Activated naive CD4-positive, alpha-beta T cell treated with anti-CD3 and anti-CD28 coated beads, Interleukin-2, amount 50 U/mL, for 16 hours (primary cell): ENCODE results near the gene PDE1A.

ENCODE experiments used
- DNase-seq: peaks from one replicate; pipeline ENCODE4 v3.0.0-alpha.2; 2020

PDE1A gene

GRCh38 chr2:182261860-182262387, 164.9 kb downstream of the PDE1A start:
- no peak for DNase-seq

DNA sequence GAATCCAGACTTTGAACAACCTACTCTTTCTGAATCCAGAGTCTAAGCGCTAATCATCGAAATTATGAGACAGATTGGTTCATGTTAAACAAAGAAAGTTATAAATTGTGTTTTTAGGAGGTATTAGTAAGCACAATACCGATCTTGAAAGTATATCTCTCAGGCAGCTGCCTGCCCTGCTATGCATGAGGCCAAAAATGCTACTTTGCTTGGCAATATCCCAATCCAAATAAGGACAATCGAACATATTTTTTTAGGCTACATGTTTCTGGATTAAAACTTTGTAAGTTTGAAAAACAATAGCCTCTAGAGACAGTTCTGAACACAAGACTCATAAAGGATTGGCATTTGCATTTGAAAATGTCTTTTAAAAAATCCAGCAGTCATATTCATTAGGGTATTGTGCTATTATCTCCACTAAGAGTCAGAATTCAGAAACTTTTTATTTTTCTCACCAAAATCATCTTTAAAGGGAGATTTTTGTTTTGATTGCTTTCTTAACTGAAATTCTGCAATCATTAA, 167.1 kb downstream of the PDE1A start:
- DNase-seq, result no peak

DNA sequence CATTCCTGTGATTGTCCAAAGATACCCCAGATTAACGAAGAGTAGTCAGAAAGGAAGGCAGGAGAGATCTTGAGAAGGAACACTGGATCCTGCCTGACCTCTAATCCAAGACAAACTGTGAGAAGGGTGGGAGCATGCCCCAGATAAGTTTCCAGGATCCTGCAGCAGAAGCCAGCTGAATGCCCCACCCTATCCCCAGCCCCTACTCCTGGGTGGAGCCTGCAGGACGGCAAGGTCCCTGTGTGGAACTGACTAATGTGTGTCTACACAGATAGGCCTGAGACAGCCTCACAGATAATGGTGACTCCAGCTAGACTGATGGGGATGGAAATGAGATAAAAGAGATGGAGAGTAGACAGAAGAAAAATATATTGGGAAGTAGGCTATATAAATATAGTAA, 174.3 kb downstream of the PDE1A start:
- DNase-seq, result no peak

- no peak for DNase-seq
Measured at GRCh38 chr2:182248898-182249297, 177.9 kb downstream of the PDE1A start.

DNA sequence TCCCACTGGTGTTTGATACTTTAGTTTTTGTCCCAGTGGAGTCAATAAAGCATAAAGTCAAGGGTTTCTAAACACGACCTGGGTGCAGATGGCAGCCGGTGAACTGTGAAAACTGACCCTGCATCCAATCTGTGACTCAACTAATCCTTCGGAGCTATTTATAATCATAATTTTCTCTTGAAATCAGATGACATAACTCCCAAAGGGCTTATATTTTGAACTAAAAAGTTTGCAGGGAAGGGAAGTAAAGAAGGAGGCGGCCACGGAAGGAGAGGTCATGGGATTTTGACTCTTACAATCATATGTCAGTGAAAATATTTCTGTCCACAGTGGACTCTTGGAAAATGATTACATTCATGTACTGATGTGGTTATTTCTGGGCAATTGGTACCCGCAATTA, 178.5 kb downstream of the PDE1A start:
- DNase-seq, result no peak

- DNase-seq, result no peak
Measured at GRCh38 chr2:182247831-182248230, 179.0 kb downstream of the PDE1A start.

DNA sequence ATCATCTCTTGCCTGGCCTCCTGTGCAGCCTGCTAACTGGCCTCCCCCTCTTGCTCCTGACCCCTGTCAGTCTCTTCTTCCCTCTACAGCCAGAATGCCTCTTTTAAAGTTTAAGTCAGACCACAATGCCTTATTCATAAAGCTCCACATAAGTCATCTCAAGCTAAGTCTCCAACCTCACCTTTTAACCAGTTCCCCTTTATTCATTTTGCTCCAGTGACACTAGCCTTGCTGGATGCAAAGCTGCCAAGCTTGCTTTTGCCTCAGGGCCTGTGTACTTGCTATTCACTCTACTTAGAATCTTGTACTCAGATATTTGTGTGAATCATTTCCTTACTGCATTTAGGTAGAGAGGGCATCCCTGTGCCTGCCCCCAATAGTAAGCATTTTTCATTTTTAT, 180.9 kb downstream of the PDE1A start:
- DNase-seq, result no peak

- no peak for DNase-seq
Measured at GRCh38 chr2:182242609-182243008, 184.2 kb downstream of the PDE1A start.

GRCh38 chr2:182241936-182242335, 184.9 kb downstream of the PDE1A start:
- DNase-seq, result no peak

DNA sequence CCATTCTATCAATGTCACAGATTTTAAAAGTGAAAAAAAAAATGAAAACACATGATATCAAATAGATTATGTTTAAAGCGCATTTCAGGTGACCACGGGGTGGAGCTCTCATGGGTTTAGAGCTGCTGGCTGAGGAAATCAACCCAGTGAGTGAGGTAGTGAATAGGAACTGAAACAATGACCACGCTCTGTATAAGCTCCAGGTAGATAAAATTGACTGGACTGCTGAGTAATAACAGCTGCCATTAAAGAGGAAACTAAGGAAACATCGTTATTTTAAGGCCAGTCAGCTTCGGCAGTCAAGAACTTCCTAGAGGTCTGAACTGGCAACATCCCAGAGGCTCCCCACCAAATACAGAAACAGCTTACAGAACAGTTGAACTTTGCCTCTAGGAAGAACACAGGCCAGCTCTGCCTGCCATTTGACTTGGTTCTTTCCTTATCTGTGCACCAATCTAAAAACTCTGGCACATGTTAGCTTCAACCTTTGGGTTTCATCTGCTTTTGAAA, 185.9 kb downstream of the PDE1A start:
- no peak for DNase-seq

GRCh38 chr2:182230561-182230960, 196.3 kb downstream of the PDE1A start:
- DNase-seq, result no peak

DNA sequence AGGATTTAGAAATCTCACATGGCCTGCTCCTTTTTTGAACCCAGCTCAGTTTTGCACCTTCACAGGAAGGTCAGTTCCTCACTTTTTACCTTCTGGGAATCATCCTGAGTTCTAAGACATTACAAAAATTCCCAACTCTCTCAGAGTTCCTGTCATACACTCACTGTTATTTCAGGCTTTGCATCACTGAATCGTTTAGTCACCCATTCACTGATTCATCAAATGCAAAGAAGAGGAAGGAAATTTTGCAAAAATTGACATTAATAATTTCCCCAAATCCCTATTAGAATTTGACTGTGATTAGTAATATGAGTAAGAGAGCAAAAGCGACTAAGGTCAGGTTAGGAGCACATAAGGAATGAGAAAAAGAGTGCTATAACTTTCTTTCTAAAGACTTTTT, 197.5 kb downstream of the PDE1A start:
- DNase-seq, result no peak

DNA sequence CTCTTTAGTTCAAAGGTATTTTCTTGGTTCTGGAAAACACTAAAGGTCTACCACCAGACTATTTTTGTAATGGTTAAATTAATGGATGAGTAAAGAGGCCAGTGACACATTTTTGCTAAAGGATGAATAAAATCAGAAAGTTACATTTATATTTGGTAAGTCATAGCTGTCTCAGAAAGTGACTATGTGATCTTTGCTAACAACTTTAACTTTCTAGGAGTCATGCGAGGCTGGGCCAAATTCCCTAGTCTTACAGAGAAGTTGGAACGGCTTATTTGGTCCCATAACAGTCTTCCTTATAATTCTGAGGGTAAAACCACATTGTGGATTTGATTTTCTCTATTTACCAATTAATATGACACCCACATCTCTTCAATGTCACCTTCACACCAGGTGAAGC, 198.1 kb downstream of the PDE1A start:
- DNase-seq, result no peak

GRCh38 chr2:182228073-182228473, 198.8 kb downstream of the PDE1A start:
- no peak for DNase-seq

- no peak for DNase-seq
Measured at GRCh38 chr2:182226807-182227206, 200.0 kb downstream of the PDE1A start.

DNA sequence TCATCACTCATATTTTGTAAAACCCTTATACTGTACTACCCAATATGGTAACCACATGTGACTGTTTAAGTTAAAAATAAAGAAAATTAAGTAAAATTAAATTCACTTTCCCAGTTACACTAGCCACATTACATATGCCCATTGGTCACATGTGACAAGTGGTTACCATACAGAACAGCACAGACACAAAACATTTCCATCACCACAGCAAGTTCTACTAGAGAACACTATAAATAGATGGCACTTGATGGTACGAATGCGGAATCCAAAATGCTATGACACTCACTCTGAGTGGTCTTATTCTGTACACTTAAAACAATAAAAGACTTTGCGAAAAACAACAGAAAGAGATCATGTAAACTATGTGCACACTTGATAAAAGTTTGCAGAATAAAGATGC, 202.2 kb downstream of the PDE1A start:
- DNase-seq, result no peak

DNA sequence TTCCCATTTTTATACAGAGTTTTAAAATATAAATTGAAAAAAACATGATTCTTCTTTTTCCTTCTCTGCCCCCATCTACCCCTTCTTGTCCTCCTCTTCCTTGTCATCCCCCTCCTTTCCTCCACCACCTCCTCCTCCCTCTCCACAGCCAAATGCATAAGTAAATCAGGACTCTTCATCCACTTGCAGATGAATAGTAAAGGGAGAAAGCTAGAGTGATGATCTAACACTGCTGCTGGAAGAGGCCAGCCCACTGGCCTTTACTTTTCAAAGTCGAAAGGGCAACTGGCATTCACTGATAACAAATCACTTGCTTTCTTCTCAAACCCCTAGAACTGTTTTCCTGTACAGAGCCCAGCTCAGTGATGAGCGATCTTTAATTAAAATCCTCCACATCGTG, 205.8 kb downstream of the PDE1A start:
- no peak for DNase-seq

DNA sequence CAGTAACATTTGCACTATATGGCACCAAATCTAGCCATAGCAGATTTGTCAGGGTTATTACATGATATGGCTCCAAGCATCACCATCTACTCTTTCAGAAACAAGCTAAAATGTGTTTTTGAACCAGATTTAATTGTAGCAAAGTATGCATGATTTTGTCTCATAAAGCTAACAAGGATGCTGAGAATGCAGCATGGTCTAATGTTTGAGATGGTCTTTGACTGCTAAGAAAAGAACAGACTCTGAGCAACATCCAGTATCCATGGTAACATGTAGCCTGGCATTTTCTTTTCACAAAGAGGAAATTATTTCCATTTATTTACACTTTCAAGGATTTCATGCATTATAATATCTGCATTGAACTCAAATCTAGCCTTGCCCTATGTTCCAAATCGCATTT, 206.5 kb downstream of the PDE1A start:
- no peak for DNase-seq

- DNase-seq, result no peak
Measured at GRCh38 chr2:182210669-182211068, 216.2 kb downstream of the PDE1A start.

- DNase-seq, result no peak
Measured at GRCh38 chr2:182208421-182208820, 218.4 kb downstream of the PDE1A start.

DNA sequence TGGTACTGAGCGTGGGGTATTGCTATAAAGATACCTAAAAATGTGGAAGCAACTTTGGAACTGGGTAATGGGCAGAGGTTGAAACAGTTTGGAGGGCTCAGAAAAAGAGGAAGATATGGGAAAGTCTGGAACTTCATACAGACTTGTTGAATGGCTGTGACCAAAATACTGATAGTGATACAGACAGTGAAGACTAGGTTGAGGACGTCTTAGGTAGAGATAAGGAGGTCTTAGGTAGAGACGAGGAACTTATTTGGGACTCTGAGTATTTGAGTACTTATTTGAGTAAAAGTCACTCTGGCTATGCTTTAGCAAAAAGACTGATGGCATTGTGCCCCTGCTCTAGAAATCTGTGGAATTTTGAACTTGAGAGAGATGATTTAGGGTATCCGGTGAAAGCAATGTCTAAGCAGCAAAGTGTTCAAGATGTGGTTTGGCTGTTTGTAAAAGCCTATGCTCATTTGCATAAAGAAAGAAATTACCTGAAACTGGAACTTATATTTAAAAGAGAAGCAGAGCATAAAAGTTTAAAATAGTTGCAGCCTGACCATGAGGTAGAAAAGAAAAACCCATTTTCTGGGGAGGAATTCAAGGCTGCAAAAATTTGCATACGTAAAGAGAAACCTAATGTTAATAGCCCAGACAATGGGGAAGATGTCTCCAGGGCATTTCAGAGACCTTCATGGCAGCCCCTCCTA, 219.6 kb downstream of the PDE1A start:
- DNase-seq, result no peak

- no peak for DNase-seq
Measured at GRCh38 chr2:182197529-182197928, 229.3 kb downstream of the PDE1A start.

DNA sequence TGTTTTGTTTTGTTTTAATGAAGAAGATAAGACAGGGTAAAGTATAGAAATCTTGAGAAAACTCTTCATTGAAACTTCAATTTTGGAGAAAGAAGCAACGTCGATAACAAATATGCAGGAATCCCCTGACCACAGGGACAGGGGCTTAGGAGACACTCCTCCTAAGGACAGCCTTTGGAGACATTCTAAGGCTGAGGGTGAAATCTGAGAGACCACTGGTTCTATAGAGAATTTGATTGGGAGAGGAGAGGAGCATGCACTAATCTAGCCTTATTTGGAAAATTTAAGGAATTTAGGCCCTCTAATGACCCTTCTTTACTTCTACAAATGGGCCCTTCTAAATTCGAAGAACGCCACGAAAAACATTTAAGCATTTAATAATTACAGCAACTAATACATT, 233.5 kb downstream of the PDE1A start:
- no peak for DNase-seq

DNA sequence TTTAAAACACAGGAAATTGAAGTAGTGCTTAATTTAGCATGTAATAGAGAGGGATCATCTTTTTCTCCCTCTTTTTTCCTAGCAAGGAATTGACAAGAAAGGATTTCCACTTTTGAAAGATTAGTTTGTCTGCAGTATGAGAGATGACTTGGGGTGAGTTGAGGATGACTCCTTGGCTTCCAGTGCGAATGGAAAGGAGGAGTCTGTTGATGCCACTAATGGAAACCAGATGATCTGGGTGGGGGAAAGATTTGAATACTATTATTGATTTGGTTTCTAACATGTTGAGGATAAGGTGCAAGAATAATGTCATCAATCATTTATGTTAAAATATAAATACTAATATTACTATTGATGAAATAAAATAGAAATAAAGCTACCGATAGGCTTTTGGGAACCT, 235.8 kb downstream of the PDE1A start:
- DNase-seq, result no peak

DNA sequence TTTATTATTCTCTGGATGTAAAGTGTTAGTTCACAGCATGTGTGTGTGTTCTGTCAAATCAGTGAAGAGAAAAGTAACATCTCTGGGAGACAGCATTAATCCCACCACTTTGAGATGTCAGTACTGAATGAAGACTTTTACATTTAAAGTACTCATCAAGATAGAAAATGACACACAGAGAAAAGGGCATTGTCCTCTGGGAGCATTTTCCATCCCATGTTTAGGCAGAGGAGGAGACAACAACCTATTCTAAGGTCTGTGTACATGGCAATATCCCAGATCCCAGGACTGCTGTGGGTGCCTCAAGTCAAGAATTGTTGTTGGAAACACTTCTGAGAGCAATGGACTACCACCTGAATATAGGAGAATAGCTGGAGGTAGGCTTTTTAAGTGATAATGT, 239.7 kb downstream of the PDE1A start:
- no peak for DNase-seq
